ENCODE measurements around the gene RGS3. TPM values are rescaled to one million over a fixed set of nuclear protein-coding genes. Genes with fewer than 3 reads are reported as not detected.

RGS3 gene
- polyA plus RNA-seq, 1 experiment: 41.0 TPM

DNA sequence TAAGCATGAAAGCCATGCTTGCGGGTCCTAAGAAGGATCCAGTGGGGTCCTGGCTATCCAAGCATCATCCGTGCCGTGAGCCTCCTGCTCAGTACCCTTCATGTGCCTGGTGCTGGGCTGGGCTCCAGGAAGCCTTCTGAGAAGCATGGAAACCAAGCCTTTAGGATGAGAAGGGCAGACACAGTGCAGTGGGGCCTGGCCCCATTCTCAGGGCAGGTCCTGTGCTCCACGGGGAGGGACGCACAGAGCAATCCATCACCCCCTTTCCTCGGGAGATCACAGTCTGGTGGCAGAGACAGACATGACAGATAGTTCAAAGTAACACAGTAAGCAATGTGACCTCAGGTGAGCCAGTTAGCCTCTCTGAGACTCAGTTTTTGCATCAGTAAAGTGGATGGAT lies 76.9 kb downstream of the RGS3 start:
- peaks cover 2% of the 10 kb centered on the region for H3K27me3 ChIP-seq (ENCODE audit: control insufficient read depth, insufficient read depth, low read length)
- TF ChIP-seq, protein P1, sequence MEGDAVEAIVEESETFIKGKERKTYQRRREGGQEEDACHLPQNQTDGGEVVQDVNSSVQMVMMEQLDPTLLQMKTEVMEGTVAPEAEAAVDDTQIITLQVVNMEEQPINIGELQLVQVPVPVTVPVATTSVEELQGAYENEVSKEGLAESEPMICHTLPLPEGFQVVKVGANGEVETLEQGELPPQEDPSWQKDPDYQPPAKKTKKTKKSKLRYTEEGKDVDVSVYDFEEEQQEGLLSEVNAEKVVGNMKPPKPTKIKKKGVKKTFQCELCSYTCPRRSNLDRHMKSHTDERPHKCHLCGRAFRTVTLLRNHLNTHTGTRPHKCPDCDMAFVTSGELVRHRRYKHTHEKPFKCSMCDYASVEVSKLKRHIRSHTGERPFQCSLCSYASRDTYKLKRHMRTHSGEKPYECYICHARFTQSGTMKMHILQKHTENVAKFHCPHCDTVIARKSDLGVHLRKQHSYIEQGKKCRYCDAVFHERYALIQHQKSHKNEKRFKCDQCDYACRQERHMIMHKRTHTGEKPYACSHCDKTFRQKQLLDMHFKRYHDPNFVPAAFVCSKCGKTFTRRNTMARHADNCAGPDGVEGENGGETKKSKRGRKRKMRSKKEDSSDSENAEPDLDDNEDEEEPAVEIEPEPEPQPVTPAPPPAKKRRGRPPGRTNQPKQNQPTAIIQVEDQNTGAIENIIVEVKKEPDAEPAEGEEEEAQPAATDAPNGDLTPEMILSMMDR (IDR thresholded peaks at IDR 0.05; ENCODE audit: low read depth, low read length): no peak
- ChIA-PET POLR2A (no interaction called here), CTCF (no interaction called here)
- no peak overlapping the region for H3K4me3 ChIP-seq (ENCODE audit: low read depth, low read length)
- H3K9me3 ChIP-seq (ENCODE audit: control insufficient read depth, insufficient read depth, low read length): no peaks in the 10 kb centered on the region
- DNase-seq (ENCODE audit: low read depth, low spot score): no peak
- H3K27ac ChIP-seq (ENCODE audit: low read depth, low read length): no peak overlapping the region

DNA sequence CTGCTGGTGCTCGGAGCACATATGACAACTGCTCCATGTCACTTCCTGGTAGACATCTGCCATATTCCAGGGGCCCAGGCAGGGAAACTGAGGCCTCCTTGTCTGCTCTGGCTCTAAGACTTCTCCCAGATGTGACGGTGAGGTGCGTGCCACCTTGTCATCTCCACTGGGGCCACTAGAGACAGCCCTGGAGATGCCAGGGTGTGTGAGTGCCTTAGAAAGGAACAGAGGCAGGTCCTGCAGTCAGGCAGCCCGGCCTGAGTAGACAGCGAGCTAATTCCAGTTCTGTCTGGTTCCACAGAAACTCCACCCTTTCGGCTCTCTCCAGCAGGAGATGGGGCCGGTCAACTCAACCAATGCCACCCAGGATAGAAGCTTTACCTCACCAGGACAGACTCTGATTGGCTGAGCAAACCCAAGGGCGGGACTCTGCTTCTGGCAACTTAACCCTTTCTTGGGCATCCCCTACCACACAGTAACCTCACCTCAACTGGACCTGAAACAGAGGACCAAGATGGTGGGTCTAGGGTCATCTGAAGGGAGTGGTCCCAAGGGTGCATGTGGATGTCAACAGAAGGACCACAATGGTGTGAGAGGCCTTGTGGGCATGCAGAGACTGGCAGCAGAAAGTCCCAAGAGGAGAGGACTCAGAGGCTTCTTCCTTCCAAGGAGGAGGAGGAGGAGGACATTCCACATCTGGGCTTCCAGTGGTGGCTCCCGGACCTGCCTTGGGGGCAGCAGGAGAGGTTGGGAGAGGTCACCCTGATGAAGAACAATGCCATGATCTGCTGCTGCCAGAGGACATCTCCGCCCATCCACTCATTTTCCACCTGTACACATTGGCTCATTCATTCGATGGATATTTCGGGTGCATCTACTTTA lies 77.7 kb downstream of the RGS3 start:
- ChIA-PET CTCF (no interaction called here), POLR2A (interaction anchor here (0.6 kb wide), 1 partner anchor 61 kb away, joined by 5 read pairs; no protein-coding TSS in a partner anchor)
- TF ChIP-seq, protein P1 (IDR thresholded peaks at IDR 0.05; ENCODE audit: low read depth, low read length): no peak
- Histone ChIP-seq H3K4me3 (ENCODE audit: low read depth, low read length) (no peak overlapping the region), H3K9me3 (ENCODE audit: control insufficient read depth, insufficient read depth, low read length) (no peaks in the 10 kb centered on the region), H3K27me3 (ENCODE audit: control insufficient read depth, insufficient read depth, low read length) (no peaks in the 10 kb centered on the region), H3K27ac (ENCODE audit: low read depth, low read length) (no peak overlapping the region)
- DNase-seq (ENCODE audit: low read depth, low spot score): no peak

DNA sequence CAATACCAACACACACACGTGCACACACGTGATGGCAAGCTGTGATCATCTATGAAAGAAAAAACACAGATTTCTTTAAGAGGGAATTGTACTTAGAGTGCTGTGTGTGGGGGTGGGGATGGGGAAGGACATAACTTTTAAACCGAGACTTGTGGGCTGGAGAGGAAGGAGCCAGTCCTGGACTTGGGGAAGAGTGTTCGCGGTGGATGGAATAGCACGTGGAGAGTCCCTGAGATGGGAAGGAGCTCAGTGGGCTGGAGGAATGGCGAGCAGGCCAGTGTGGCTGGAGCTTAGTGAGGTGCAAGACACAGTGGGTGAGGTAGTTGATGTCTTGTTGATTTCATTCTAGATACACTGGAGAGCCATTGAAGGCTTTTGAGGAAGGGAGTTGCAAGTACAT lies 78.5 kb downstream of the RGS3 start:
- no peak overlapping the region for H3K27ac ChIP-seq (ENCODE audit: low read depth, low read length)
- no peaks in the 10 kb centered on the region for H3K9me3 ChIP-seq (ENCODE audit: control insufficient read depth, insufficient read depth, low read length)
- DNase-seq (ENCODE audit: low read depth, low spot score): no peak
- TF ChIP-seq, protein P1 (IDR thresholded peaks at IDR 0.05; ENCODE audit: low read depth, low read length): no peak
- H3K4me3 ChIP-seq (ENCODE audit: low read depth, low read length): no peak overlapping the region
- ChIA-PET CTCF (no interaction called here), POLR2A (no interaction called here)
- no peaks in the 10 kb centered on the region for H3K27me3 ChIP-seq (ENCODE audit: control insufficient read depth, insufficient read depth, low read length)

DNA sequence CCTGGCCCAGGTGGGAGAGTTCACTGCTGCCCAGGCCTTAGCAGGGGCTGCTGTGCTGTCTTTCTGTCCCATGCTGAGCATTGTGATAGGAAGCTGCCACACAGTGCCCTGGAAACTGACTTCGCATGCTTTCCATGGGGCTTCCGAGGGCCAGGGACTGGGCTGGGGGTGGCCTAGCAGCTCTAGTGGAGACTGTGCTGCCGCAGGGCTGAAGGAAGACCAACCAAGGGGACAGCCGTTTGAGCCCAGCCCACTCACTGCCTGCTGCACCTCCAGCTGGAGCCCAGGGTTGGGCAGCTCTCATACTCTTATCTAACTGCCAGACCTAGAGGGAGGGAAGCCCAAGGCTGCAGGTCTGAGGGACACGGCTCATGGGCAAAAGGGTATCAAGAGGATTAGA lies 79.2 kb downstream of the RGS3 start:
- Histone ChIP-seq H3K27me3 (ENCODE audit: control insufficient read depth, insufficient read depth, low read length) (no peaks in the 10 kb centered on the region), H3K27ac (ENCODE audit: low read depth, low read length) (no peak overlapping the region), H3K4me3 (ENCODE audit: low read depth, low read length) (no peak overlapping the region), H3K9me3 (ENCODE audit: control insufficient read depth, insufficient read depth, low read length) (no peaks in the 10 kb centered on the region)
- DNase-seq (ENCODE audit: low read depth, low spot score): no peak
- POLR2A ChIA-PET: no interaction called here
- TF ChIP-seq, protein P1 (IDR thresholded peaks at IDR 0.05; ENCODE audit: low read depth, low read length): no peak
- CTCF ChIA-PET: no interaction called here

DNA sequence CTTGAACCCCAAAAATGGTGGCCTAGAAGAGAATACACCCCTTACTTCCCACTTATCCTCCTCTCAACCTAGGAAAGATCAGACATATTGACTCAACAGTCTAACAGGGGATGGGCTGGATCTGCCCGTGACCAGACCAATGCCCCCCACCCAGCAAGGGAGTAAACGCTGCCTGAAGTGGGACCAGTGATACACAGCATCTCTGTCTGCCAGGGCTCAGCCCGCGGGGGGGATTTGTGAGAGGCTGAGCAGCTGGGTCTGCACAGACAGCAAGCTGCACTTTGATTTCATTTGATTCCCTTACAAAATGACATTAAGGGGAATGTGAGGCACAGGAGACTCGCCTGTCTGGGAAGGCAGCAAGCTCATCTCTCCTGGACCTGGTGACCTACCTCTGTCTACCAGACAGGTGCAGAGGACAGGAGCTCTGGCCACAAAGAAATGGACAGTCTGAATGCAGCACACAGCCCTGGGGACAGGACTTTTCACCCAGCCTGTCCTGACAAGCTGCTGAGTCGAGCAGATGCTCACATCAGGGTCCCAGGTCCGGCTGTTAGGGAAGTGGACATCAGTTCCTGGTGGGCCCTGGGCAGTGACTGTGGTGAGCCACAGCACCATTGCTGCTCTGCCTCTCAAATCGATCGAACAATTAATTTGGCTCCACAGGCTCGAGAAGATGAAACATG lies 79.9 kb downstream of the RGS3 start:
- ChIA-PET CTCF (no interaction called here), POLR2A (interaction anchor here (1.1 kb wide), 1 partner anchor 50 kb away, joined by 3 read pairs; no protein-coding TSS in a partner anchor)
- H3K27ac ChIP-seq (ENCODE audit: low read depth, low read length): no peak overlapping the region
- TF ChIP-seq, protein P1 (IDR thresholded peaks at IDR 0.05; ENCODE audit: low read depth, low read length): no peak
- no peaks in the 10 kb centered on the region for H3K9me3 ChIP-seq (ENCODE audit: control insufficient read depth, insufficient read depth, low read length)
- H3K4me3 ChIP-seq (ENCODE audit: low read depth, low read length): no peak overlapping the region
- H3K27me3 ChIP-seq (ENCODE audit: control insufficient read depth, insufficient read depth, low read length): no peaks in the 10 kb centered on the region
- no peak for DNase-seq (ENCODE audit: low read depth, low spot score)
